Muscle of leg (tissue), 16 donors: ENCODE data around the gene PHOSPHO1. TPM values are rescaled to one million over a fixed set of nuclear protein-coding genes. Genes with fewer than 3 reads are reported as not detected.
"Not testable (repeated sequence)": the region's sequence is repeated elsewhere in the genome, so short reads cannot be mapped to it uniquely, and the experiment has no call there.

Source experiments
- DNase-seq: peaks from one replicate; pipeline ENCODE4 v3.0.0; 2013
- H3K27ac ChIP-seq: one replicate; pipeline ENCODE4 v1.5.1; 2013; ENCODE audit warnings: mild to moderate bottlenecking, low read length, control low read depth
- H3K27me3 ChIP-seq: one replicate; pipeline ENCODE4 v1.6.1; 2013; ENCODE audit warnings: low read length; ENCODE audit not compliant: control insufficient read depth, insufficient read depth
- H3K36me3 ChIP-seq: one replicate; pipeline ENCODE4 v1.6.1; 2013; ENCODE audit warnings: low read length; ENCODE audit not compliant: control insufficient read depth, insufficient read depth
- H3K4me1 ChIP-seq: one replicate; pipeline ENCODE4 v1.6.1; 2013; ENCODE audit warnings: low read length; ENCODE audit not compliant: control insufficient read depth, insufficient read depth
- H3K4me3 ChIP-seq: one replicate; pipeline ENCODE4 v1.5.1; 2013; ENCODE audit warnings: low read length, control low read depth
- H3K9me3 ChIP-seq: replicated peaks from 2 replicates; pipeline ENCODE4 v1.6.1; 2013; ENCODE audit warnings: low read depth, low read length; ENCODE audit not compliant: control insufficient read depth
- WGBS: methylation state at CpG from one replicate; pipeline ENCODE4 v1.1.5; 2013; ENCODE audit warnings: missing lambda C conversion rate; ENCODE audit not compliant: insufficient coverage; 5-methylcytosine and 5-hydroxymethylcytosine counted together
- long read RNA-seq, 11 donors: transcript quantifications; one replicate each; lab custom pipeline, GENCODE V29; 2026
- polyA plus RNA-seq, 8 donors: library from polyadenylated mRNA; unstranded; fragments of 120-200 nt; gene quantifications; one replicate each; pipeline versions ENCODE4 v1.2.1 to v1.2.3, GENCODE V29; 2013; ENCODE audit warnings: inconsistent platforms in 1 of 8, low replicate concordance in 1 of 8; ENCODE audit not compliant: insufficient read length in 8 of 8, insufficient read depth in 1 of 8
- total RNA-seq: library from RNA; stranded (reverse); fragments of 120-200 nt; gene quantifications from one replicate; pipeline ENCODE4 v1.2.4, GENCODE V29; 2013

PHOSPHO1 gene, protein sequence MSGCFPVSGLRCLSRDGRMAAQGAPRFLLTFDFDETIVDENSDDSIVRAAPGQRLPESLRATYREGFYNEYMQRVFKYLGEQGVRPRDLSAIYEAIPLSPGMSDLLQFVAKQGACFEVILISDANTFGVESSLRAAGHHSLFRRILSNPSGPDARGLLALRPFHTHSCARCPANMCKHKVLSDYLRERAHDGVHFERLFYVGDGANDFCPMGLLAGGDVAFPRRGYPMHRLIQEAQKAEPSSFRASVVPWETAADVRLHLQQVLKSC
- 7.5 TPM for total RNA-seq
- 10 to 100 TPM in 7 of 8 donors, 1 to 10 TPM in 1; 6.4 to 22.3 (median 12.7) TPM for polyA plus RNA-seq
- long read RNA-seq, donor 1, partial matches to known transcripts = 0 of 2 reads
- long read RNA-seq, donor 1, other reads (novel, unspliced or antisense) = 0 of 2 reads
- long read RNA-seq, donor 2 = 0 reads
- long read RNA-seq, donor 3, transcript PHOSPHO1-202 (3 exons, 2,173 nt) = major isoform, 6 of 9 reads
- long read RNA-seq, donor 3, partial matches to known transcripts = 0 of 9 reads
- long read RNA-seq, donor 3, other reads (novel, unspliced or antisense) = 0 of 9 reads
- long read RNA-seq, donor 4, partial matches to known transcripts = 0 of 1 reads
- long read RNA-seq, donor 4, other reads (novel, unspliced or antisense) = 0 of 1 reads
- long read RNA-seq, donor 5, partial matches to known transcripts = 0 of 2 reads
- long read RNA-seq, donor 5, other reads (novel, unspliced or antisense) = 0 of 2 reads
- long read RNA-seq, donor 6, partial matches to known transcripts = 0 of 7 reads
- long read RNA-seq, donor 6, other reads (novel, unspliced or antisense) = 0 of 7 reads
- long read RNA-seq, donor 7 = 0 reads
- long read RNA-seq, donor 8 = 0 reads
- long read RNA-seq, donor 9, partial matches to known transcripts = 0 of 5 reads
- long read RNA-seq, donor 9, other reads (novel, unspliced or antisense) = 0 of 5 reads
- long read RNA-seq, donor 10, partial matches to known transcripts = 0 of 1 reads
- long read RNA-seq, donor 10, other reads (novel, unspliced or antisense) = 0 of 1 reads
- long read RNA-seq, donor 11, transcript PHOSPHO1-202 (3 exons, 2,173 nt) = major isoform, 5 of 6 reads
- long read RNA-seq, donor 11, partial matches to known transcripts = 0 of 6 reads
- long read RNA-seq, donor 11, other reads (novel, unspliced or antisense) = 0 of 6 reads

GRCh38 chr17:49230636-49231562, at the start of gene PHOSPHO1:
Gene PHOSPHO1 (minus strand): TSS chr17:49230787. CDS start chr17:49226691, 4,096 bp downstream.
- Histone ChIP-seq H3K27me3 (peaks cover 58% of the 10 kb centered on the region), H3K4me3 (peak within 1 kb of the TSS; percentile 58), H3K9me3 (no peaks in the 10 kb centered on the region), H3K27ac (peak within 1 kb of the TSS; percentile 72), H3K4me1 (peaks cover 24% of the 10 kb centered on the region), H3K36me3 (no peaks in the 10 kb centered on the region)
- WGBS = 1% methylated on average over 29 of the region's 58 CpGs
- DNase-seq = peak; percentile 89

DNA sequence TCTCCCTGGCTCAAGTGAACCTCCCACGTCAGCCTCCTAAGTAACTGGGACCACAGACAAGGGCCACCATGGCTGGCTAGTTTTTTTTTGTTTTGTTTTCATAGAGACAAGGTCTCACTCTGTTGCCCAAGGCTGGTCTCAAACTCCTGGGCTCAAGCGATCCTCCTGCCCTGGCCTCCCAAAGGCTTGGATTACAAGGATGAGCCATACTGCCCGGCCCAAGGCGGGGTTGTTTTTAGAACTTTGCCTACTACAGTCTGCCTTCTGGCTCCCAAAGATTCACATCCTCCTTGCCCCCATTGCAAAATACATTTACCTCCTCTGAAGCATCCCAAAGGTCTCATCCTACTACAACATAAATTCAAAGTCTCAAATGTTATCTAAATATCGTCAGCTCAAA, 49.5 kb upstream of the PHOSPHO1 start:
- H3K36me3 ChIP-seq = no peaks in the 10 kb centered on the region
- no peak overlapping the region for H3K4me3 ChIP-seq
- WGBS = 90% methylated on average over 4 of the region's 5 CpGs
- DNase-seq = no peak
- no peaks in the 10 kb centered on the region for H3K4me1 ChIP-seq
- no peaks in the 10 kb centered on the region for H3K9me3 ChIP-seq
- no peaks in the 10 kb centered on the region for H3K27me3 ChIP-seq
- no peak overlapping the region for H3K27ac ChIP-seq

GRCh38 chr17:49279263-49280015, 48.9 kb upstream of the PHOSPHO1 start:
- not testable (repeated sequence) for H3K4me1 ChIP-seq, H3K27ac ChIP-seq, H3K36me3 ChIP-seq, DNase-seq, H3K4me3 ChIP-seq, H3K27me3 ChIP-seq, H3K9me3 ChIP-seq
- 44% methylated on average over 3 of the region's 11 CpGs for WGBS

- no peak for DNase-seq
- whole genome bisulfite sequencing = 46% methylated on average over 2 of the region's 3 CpGs
- no peaks in the 10 kb centered on the region for H3K27me3 ChIP-seq
- H3K27ac ChIP-seq = no peak overlapping the region
- no peaks in the 10 kb centered on the region for H3K36me3 ChIP-seq
- no peaks in the 10 kb centered on the region for H3K9me3 ChIP-seq
- H3K4me3 ChIP-seq = no peak overlapping the region
- H3K4me1 ChIP-seq = no peaks in the 10 kb centered on the region
These were observed 47.5 kb upstream of the PHOSPHO1 start for GRCh38 chr17:49278076-49278475.

DNA sequence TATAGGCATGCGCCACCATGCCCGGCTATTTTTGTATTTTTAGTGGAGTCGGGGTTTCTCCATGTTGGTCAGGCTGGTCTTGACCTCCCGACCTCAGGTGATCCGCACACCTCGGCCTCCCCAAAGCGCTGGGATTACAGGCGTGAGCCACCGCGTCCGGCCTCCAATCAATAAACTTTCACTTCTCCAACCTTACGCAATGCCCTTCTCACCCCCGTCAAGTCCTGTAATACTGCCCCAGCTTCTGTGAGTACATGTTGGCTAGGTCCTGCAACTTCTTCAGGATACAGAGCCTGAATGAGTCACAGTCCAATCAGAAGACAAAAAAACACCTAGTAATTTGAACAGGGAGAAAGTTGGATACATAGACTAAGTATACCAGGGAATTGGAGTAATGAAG, 47.1 kb upstream of the PHOSPHO1 start:
- Histone ChIP-seq H3K4me1 (no peaks in the 10 kb centered on the region), H3K36me3 (no peaks in the 10 kb centered on the region), H3K9me3 (no peaks in the 10 kb centered on the region), H3K27ac (no peak overlapping the region), H3K27me3 (no peaks in the 10 kb centered on the region), H3K4me3 (no peak overlapping the region)
- 94% methylated on average over 11 of the region's 13 CpGs for WGBS
- DNase-seq = no peak

DNA sequence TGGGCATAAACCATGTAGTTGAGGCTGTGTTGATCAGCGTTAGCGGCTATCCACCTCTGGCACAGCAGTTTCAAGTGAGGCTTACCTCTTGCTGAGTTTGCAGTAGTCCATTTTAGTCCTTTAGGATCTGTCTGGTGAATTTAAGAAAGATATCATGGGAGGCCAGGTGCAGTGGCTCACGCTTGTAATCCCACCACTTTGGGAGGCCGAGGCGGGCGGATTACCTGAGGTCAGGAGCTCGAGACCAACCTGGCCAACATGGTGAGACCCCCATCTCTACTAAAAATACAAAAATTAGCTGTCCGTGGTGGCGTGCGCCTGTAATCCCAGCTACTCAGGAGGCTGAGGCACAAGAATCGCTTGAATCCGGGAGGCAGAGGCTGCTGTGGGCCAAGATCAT, 45.4 kb upstream of the PHOSPHO1 start:
- H3K4me3 ChIP-seq, DNase-seq, H3K4me1 ChIP-seq, H3K36me3 ChIP-seq, H3K9me3 ChIP-seq, H3K27ac ChIP-seq, H3K27me3 ChIP-seq: not testable (repeated sequence)
- 81% methylated on average over 6 of the region's 12 CpGs for WGBS

DNA sequence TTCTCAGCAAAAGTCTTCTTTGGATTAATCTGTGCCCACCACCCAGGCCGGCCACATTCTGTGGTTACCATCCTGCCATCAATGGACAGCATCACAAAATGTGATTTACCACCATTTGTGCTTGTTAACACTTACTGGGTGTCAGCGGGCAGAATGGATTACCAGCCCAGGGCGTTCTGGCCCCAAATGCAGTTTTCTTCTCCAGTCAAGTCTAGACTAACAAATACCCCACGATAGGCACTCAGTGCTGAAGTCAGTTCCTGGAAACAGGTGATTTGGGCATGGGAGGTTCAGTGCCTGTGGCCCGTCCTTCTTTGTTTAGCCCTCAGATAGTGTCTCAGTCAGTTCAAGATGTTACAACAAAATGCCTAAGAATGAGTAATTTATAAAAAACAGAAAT, 38.8 kb upstream of the PHOSPHO1 start:
- H3K4me1 ChIP-seq = no peaks in the 10 kb centered on the region
- no peak overlapping the region for H3K27ac ChIP-seq
- H3K9me3 ChIP-seq = no peaks in the 10 kb centered on the region
- H3K27me3 ChIP-seq = peaks cover 2% of the 10 kb centered on the region
- no peak for DNase-seq
- no peaks in the 10 kb centered on the region for H3K36me3 ChIP-seq
- no peak overlapping the region for H3K4me3 ChIP-seq
- WGBS = 48% methylated on average over 2 of the region's 5 CpGs

DNA sequence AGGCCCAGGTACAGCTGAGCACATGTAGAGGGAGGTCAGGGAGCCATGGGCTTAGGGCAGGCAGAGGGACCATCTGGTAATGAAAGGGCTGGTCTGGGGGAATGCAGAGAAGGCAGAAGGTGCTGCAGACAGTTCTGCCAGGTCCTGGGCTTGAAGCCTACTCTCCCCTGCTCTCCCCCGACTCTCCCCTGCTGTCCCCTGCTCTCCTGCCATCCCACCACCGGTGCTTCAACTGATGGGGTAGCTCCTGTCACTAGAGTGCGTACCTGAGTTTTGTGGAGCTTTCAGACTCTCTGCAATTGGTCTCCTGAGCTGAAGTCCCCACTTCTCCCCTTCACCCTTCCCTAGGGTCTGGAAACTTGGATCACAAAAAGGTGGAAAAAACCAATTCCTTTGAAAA, 37.3 kb upstream of the PHOSPHO1 start:
- H3K4me3 ChIP-seq = no peak overlapping the region
- H3K9me3 ChIP-seq = no peaks in the 10 kb centered on the region
- peaks cover 2% of the 10 kb centered on the region for H3K27me3 ChIP-seq
- no peaks in the 10 kb centered on the region for H3K36me3 ChIP-seq
- 84% methylated on average over 3 of the region's 3 CpGs for WGBS
- no peak for DNase-seq
- no peaks in the 10 kb centered on the region for H3K4me1 ChIP-seq
- H3K27ac ChIP-seq = no peak overlapping the region

DNA sequence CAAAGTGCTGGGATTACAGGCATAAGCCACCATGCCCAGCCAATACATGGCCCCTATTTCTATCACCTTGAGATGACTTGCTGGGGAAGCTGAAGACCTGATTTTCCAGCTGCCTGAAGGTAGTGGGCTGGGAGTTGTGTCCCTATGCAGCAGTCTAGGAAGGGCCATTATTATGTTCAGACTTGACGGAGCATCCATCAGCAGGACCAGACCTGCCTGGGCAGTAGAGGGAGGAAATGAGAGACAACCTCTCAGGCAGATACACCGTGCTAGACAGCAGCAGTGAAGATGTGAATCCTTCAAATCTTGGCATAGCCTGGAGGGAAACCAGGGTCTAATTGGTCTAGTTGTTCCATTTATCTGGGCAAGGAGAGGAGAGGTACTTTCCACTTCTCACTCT, 35.6 kb upstream of the PHOSPHO1 start:
- Histone ChIP-seq H3K27me3 (peaks cover 2% of the 10 kb centered on the region), H3K4me1 (no peaks in the 10 kb centered on the region), H3K36me3 (no peaks in the 10 kb centered on the region), H3K9me3 (no peaks in the 10 kb centered on the region), H3K4me3 (no peak overlapping the region), H3K27ac (no peak overlapping the region)
- DNase-seq = no peak
- WGBS = 92% methylated on average over 2 of the region's 2 CpGs
